NB4 (cell line): ENCODE results near the gene PDGFC.

Source experiments
- POLR2A ChIP-seq: IDR thresholded peaks from 2 replicates; pipeline ENCODE4 v1.6.1; 2011; ENCODE audit warnings: mild to moderate bottlenecking; ENCODE audit not compliant: insufficient read length; ENCODE audit errors: extremely low read depth
- TF ChIP-seq, protein P1 (sequence below): IDR thresholded peaks from one replicate; pipeline ENCODE4 v1.5.1; 2012; ENCODE audit warnings: low read depth, low read length

DNA sequence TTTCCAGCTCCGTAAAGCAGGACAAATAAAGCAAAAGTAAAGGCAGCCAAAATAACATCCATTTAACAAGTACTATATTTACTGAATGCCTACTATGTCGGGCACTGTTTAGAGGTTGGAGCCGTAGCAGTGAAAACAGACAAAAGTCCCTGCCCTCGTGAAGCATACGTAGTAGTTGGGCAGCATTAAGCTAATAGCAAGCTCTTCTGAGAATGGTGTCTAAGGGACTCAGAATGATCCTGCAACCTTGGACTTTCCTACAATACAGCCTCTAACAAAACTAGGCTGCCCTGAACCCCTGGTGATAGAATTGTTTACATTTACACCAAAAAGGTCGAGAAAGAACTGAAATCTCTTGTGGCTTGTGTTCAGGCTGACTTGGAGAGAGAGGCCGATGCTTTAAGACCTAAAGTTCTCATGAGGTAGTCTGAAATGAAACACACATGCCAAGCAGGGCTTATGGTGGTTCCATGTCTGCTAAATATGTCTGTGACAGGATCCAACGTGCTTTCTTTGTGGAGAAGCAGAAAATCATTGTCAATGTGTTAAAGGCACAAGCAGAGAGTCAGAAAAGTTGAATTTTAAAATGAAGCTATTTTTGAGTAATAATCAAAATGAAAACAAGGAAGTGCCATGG, 898 bp upstream of the PDGFC start:
- TF ChIP-seq, protein P1, sequence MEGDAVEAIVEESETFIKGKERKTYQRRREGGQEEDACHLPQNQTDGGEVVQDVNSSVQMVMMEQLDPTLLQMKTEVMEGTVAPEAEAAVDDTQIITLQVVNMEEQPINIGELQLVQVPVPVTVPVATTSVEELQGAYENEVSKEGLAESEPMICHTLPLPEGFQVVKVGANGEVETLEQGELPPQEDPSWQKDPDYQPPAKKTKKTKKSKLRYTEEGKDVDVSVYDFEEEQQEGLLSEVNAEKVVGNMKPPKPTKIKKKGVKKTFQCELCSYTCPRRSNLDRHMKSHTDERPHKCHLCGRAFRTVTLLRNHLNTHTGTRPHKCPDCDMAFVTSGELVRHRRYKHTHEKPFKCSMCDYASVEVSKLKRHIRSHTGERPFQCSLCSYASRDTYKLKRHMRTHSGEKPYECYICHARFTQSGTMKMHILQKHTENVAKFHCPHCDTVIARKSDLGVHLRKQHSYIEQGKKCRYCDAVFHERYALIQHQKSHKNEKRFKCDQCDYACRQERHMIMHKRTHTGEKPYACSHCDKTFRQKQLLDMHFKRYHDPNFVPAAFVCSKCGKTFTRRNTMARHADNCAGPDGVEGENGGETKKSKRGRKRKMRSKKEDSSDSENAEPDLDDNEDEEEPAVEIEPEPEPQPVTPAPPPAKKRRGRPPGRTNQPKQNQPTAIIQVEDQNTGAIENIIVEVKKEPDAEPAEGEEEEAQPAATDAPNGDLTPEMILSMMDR: no peak
- no peak for TF ChIP-seq POLR2A
